Retina (tissue), 1 donor: ENCODE results near the gene TNNT3.
A peak's percentile ranks its signal among the peaks of the same experiment; 100 is the strongest.
"Not testable (repeated sequence)": the region's sequence is repeated elsewhere in the genome, so short reads cannot be mapped to it uniquely, and the experiment has no call there.

Source experiments
- DNase-seq: peaks from one replicate; pipeline ENCODE4 v3.0.0-alpha.2; 2016

TNNT3 gene

DNA sequence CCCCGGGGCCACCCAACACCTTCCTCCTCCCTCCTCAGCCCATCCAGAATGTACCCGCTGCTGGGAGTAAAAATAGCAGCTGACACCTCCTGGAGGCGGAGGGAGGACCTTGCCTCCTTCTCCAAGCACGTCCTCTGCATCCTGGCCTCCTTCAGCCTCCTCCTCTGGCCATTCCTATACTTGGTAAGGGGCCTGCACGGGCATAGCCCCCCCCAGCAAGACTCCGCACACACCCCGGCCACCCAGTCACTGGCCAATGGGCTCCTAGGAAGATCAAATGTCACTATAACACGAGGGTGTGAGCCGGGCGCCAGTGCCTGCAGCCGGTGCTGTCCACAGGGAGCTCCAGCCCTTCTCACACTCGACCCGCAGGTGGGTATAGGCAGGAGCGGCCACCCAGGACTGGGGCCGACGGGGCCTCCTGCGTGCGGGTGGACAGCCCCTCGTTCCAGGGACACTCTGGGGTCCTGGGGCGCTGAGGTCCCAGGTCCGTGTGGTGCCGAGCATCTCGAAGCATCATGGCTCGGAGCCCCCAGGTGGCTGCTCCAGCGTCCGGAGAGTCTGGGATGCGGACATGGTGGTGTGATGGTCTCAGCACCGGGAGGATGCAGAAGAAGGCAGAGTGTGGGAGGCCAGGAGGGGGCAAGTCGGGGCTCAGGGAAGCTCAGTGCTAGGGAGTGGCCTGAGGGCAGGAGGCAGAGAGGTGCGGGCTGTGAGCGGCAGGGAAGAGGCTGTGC lies at the start of gene TNNT3:
Gene TNNT3 (plus strand): TSS at position 313 of the 737 bp plus-strand sequence. CDS start 3,172 bp downstream, outside the sequence.
- no peak for DNase-seq

DNA sequence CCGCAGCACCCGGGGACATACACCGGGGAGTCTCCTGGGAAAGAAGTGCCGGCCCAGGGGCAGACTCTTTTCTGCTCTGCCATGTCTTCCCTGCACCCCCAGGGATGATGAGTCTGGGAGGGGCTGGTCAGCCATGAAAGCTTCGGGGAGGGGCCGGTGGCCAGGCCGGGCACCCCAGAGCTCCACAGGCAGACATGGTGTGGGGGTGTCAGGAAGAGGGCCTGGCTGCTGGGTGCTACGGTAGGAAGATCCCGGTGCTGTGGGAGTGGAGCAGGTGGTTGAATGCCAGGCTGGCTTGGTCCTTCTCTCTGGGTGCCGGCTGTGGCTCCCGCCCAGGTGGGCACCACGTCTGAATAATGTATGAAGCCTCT lies 49.2 kb upstream of the TNNT3 start:
- DNase-seq, result no peak

DNA sequence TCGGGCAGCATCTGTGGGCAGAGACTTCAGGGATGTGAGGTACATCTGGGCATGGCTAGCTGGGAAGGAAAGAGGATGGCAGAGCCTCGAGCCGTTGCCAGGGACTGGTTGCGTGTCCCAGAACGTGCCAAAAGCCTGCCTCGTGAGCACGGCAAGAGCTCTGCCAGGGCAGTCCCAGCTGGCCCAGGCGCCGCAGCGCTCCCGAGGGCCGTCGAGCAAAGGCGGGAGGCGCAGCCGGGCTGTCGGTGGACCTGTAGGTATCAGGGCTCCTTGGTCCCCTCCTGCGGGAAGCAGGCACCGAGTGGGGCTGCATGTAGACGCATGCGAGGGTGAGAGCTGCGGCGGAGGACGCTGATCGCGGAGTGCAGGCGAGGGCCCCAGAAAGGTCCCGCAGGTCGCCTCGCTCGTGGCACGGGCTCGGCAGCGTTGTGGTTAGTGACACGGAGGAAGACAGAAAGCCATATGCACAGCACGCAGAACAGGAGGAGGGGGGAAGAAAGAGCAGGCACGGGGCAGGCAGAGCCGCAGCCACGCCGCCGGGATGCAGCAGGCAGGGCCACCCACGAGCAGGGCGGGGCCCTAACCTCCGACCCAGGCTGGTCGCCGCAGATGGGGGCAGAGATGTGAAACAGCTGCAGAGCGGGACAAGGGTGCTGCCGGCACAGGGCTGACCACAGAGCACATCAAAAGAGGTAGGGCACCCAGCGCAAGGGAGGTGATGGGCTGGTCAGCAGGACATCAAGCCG lies 48.6 kb upstream of the TNNT3 start:
- peak; percentile 44 for DNase-seq

DNA sequence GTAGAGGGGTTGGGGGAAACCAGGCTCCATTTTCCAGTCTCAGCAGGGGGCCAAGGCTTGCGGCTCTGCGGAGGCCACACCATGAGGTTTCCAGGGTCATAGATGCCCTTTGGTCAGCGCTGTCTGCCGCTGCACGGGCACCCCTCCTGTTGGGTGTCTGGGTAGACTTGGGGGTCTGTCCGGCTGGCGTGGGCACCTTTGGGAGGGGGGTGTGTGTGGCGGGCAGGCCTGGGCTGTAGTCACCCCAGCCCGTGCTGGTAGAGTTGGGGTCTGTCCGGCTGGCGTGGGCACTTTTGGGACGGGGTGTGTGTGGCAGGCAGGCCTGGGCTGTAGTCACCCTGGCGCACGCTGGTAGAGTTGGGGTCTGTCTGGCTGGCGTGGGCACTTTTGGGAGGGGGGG lies 48.0 kb upstream of the TNNT3 start:
- DNase-seq, result no peak

DNA sequence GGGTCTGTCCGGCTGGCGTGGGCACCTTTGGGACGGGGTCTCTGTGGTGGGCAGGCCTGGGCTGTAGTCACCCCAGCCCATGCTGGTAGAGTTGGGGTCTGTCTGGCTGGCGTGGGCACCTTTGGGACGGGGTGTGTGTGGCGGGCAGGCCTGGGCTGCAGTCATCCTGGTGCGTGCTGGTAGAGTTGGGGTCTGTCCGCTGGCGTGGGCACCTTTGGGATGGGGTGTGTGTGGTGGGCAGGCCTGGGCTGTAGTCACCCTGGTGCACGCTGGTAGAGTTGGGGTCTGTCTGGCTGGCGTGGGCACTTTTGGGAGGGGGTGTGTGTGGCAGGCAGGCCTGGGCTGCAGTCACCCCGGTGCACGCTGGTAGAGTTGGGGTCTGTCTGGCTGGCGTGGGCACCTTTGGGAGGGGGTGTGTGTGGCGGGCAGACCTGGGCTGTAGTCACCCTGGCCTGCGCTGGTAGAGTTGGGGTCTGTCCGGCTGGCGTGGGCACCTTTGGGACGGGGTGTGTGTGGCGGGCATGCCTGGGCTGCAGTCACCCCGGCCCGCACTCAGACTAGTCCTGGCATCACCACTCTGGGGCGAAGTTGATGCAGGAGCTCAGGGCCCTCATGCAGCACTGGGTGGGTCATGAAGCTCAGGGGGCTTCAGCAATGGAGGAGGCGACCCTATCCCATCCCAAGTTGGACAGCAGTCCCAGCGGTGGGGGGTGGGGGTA lies 47.1 kb upstream of the TNNT3 start:
- DNase-seq, result no peak

DNA sequence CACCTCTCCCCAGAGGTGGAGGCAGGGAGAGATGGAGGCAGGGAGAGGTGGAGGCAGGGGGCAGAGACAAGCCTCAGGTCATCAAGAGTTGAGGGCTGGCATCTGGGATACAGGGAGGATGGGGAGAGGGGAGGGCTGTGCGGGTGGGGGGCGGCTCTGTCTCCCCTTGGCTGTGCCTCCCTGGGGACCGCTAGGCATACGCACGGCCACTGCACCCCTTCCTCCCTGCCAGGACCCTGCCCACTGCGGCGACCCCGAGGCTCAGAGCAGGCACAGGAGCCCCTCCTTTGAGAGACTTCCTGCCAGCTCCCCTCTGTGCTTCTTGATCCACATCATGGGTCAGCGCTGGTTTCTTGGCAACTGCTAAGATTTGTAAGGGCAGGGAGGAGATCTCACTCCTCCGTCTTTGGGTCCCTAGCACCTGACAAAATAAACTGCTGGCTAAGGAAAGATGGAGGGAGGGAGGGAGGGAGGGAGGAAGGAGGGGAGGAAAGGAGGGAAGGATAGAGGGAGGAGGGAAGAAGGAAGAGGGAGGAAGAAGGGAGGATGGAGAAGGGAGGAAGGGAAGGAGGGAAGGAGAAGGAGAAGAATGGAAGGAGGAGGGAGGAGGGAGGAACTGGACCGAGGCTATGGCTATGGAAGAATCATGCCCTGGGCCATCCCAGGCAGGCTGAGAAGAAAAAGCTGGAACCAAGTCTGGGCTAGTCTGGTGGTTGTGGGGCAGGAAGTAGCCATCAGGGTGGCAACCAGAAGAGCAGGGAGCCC lies 46.3 kb upstream of the TNNT3 start:
- no peak for DNase-seq

DNA sequence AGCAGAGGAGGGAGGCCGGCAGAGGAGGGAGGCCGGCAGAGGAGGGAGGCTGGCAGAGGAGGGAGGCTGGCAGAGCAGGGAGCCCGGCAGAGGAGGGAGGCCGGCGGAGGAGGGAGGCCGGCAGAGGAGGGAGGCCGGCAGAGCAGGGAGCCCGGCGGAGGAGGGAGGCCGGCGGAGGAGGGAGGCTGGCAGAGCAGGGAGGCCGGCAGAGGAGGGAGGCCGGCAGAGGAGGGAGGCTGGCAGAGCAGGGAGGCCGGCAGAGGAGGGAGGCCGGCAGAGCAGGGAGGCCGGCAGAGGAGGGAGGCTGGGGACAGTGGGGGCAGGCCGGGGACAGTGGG lies 45.7 kb upstream of the TNNT3 start:
- not testable (repeated sequence) for DNase-seq

DNA sequence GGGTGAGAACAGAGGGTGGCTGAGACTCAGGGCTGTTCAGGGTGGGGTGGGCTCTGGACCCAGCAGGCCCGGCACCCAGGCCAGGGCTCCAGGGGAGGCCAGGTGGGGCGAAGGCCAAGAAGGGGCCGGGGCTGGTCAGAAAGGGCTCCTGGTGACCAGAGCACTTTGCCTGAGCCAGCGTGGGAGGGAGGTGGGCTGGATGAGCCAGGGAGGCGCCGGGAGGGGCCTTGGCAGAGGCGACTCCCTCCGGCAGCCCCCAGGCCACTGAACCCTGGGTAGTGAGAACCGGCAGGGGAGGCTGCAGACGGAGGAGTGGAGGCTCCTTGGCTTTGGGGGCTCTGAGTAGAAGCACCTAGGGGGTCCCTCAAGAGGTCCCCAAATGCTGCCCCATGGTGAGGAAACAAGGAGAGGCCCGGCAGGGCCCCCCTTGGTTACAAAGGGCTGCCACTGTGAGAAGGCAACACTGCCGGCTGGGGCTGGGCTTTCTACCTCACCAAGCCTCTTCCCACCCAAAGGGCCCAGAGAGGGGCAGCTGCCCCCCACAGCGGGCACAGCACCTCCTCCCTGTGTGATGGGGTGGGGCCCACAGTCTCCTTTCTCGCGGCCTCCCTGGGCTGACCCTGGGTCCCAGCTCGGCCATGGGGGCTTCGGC lies 44.9 kb upstream of the TNNT3 start:
- DNase-seq, result not testable (repeated sequence)

DNA sequence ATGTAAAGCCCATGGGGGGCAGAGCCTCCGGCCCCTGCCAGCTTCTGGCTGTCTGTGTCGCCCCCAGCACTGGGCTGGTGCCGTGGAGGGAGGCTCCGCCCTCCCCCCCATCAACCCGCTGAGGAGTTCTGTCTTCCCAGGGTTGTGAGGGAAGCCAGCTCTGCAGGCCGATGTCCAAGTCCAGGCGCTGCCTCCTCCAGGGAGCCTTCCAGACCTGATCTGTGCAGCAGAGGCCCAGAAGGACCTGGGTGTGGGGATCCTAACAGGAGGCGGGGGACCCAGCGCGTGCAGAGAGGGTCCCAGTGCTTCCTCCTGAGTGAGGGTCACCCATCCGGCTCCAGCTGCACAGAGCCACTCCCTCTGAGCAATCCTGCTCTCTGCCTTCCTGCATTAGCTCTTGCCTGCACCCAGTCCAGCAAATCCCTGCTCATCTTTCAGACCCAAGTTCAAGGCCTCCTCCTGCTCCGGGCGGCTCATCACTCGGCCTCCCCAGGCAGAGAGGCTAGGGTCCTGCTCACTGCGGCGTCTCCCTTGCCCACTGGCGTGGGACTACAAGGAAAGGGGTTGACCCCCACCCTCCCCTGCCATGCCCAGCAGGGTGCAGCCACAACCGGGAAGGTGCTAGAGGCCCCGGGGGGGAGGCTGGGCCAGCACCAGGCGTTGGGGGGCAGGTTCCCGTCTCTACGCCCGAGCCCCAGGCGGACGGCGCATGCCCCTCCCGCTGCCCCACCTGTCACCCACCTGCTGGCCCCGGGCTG lies 44.2 kb upstream of the TNNT3 start:
- DNase-seq, result no peak

DNA sequence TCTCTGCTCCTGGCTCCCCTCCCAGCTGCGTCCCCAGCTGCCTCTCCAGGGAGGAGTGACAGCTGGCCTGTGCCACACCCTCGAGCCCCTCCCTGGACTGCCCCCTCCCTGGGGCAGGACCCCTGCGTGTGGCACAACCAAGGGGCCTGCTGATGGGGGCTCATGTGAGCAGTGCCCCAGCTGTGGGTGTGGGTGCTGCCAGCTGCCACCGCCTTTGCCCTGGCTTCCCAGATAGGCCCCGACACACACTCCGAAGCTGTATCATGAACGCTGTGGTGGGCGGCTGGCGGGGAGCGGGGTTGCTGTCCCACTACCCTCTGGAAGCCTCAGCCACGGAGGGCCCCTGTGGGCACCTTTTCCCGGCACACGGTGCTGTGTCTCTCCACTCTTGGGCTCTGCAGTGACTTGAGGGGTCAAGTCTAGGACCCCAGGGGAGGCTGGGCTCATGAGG lies 43.6 kb upstream of the TNNT3 start:
- DNase-seq, result not testable (repeated sequence)

DNA sequence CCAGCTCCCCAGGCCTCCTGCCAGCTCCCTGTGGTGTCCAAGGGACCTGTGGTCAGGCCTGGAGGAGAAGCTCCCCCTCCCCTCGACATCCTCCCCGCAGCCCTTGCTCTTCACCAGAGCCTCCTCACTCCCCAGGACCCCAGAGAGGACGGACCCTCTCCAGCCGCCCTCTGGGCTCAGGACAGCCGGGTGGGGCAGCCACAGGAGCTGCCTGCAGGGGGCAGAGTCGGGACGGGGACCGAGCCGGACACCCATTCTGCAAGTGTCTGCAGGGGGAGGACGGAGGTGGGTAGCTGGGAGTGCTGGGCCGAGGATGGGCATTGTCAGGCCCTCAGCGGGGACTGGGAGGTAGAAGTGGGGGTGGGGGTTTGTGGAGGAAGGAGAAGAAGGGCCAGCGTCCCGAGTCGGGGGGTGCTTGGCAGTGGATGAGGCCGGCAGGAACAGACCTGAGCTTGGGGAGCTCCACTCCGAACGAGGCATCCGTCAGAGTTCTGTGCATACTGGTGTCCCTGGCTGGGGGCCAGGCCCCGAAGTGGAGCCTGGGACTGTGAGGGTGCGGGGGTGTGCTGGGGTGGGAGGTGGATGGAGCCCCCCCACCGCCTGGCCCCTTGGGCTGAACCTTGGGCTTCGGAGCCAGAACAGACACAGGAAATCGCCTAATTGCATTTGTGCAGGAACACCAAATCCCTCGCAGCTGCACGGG lies 43.0 kb upstream of the TNNT3 start:
- no peak for DNase-seq

DNA sequence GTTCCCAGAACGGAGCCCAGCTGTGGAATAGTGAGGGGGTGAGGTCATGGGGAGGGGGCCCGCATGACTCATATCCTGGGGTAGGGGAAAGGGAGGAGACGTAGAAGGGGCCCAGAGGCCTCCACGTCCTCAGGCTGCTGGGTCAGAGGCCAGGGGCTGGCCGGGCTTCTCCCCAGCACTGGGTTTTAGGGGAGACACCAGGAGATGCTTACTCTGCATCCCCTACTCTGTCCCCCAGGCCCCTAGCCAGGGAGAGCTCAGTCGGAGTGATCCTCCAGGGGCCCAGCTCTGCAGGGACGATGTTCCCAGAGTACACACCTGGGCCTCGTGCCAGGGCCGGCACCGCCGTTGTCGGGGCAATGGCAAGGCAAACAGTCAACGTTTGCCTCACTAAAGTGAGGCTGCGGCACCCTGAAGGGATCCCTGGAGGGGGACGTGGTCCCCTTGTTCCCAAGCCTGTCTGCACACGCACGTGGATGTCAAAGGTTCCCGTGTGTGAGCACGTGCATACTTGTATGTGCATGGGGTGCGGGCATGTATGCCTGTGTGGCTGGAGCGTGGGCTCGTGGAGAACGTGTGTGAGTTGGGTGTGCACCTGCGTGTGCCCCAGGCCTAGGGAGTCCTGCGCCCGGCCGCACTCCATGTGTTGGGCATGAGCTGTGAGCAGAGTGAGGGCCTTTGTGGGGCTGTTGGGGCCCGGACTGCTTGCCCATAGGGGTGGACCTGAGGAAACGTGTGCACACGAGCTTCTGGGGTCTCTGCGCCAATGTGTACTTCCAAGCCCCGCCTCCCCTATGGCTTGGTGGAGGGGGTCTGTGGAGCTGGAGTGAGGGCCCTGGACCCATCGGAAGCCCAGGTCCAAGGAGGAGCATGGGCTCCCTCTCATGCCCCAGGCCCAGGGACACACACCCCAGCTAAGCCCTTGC lies 42.0 kb upstream of the TNNT3 start:
- no peak for DNase-seq

DNA sequence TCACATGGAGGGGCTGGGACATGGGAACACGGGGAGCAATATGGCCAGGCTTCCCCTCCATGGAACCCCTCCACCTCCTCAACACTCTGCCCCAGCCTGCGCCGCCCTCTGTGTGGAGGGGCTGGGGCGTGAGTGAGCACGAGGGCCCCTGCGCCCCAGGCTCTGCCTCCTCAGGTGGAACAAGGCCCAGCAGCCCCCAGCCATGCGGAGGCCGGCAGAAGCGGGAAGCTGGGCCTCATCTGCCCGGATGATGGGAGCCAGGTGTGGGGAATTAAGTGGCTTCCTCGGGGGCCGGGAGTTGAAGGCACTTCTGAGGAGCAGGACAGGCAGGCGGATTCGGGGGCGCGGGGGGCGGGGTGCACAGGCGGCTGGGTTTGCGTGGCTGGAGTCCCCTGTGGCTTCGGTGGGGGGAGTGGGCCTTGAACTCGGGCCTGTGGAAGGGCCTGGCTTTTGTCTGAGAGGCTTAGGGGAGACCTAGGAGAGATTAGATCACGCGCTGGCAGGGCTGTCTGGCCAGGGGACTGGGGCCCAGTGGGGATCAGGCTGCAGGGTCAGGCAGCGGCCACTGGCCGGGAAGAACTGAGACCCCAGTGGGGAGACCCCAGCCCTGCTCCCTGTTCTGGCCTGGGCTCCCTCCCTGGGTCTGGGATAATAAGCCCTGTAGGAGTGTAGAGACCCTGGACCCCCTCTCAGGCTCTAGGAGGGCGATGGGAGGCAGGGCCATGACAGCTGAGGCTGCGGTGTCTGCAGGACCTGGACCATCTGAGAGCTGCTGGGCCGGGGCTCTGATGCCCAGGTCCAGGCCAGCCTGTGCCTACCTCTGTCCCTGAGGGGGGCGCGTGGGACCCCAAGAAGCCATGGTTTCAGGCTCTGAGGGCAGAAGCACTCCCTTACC lies 41.1 kb upstream of the TNNT3 start:
- no peak for DNase-seq

DNA sequence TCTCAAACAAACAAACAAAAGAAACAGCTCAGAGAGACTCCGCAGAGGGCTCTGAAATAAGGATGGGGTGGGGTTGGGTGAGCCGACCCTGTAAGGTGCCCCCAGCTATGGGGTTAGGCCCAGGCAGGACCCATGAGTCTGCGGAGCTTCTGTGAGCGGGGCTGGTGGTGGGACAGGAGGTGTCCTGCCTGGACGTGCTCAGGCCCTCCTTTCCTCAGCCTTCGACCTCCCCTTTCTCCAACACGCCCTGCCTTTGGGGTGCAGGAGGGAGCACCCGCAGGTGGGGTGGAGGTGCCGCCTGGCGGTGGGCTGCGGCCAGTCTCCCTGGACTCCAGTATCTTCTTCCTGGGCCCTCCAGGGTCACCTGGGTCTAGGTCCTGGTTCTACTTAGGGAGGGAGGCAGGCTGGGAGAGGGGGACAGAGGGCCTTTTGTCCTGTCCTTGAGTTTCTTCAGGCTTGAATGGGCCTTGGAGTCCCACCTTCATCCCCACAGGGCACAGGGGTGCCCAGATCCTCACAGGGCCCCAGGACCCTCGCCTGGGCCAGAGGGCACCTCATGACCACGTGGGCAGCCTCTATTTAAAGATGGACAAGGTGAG lies 40.1 kb upstream of the TNNT3 start:
- no peak for DNase-seq

DNA sequence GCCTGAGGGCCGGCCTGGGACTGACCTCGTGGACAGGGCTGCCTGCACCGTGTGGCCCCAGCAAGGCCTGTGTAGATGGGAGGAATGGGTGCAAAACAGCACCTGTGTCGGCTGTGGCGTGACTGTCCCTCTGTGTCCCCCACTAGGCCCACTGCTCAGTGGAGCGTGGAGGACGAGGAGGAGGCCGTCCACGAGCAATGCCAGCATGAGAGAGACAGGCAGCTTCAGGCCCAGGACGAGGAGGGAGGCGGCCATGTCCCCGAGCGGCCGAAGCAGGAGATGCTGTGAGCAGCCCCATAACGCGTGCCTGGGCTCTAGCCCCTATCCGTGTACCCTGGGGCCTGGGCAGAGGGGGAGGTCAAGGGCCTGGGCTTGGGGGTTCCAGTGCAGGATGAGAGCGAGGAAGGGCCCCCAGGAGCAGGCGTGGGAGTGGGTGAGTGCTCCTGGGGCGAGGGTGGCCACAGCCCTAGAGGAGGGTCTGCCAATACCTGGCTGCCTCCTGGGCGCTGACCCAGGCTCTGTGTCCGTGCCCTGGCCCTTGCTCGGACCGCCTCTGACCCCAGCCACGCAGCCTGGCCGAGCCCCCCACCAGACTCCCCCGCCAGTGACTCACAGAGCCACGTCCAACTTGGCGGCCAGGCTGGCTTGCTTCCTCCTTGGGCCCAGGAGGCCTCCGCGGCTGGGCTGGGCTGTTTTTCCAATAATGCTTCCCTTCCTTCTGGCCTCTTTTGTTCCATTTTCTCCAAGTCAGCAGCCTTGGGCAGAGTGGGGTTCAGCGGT lies 39.4 kb upstream of the TNNT3 start:
- DNase-seq, result no peak

DNA sequence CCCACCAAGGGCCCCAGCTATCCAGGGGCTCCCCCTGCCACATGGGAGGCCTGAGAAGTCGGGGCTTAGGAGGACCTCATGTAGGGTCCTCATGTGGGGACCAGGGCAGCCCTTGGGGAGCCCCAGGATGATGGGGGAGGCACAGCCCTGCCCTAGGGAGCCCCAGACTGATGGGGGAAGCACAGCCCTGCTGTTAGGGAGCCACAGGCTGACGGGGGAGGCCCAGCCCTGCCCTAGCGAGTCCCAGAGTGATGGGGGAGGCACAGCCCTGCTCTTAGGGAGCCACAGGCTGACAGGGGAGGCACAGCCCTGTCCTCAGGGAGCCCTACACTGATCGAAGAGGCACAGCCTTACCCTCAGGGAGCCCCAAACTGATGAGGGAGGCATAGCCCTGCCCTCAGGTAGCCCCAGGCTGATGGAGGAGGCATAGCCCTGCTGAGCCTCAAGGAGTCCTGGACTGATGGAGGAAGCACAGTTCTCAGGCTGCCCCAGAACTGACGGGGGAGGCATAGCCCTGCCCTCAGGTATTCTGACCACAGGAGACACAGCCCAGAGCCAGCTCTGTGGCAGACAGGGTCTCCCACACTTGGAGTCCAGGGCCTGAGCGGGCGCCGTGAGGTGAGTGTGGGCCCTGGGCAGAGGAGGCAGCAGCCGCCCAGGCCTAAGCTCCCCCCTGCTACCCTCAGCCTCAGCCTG lies 38.6 kb upstream of the TNNT3 start:
- no peak for DNase-seq
